T-helper 1 cell treated with Interleukin-12 subunit alpha and Interleukin-12 subunit beta and Interleukin-4 antibody, amounts not matched to agents 30 μg/mL and 1 μg/mL, for 36 hours (primary cell): ENCODE data around the gene CLTC.

Source experiments
- H3K27ac Mint-ChIP-seq: one replicate; pipeline ENCODE4 v1.8.0; 2021; ENCODE audit warnings: mild to moderate bottlenecking, mixed read lengths
- H3K27me3 Mint-ChIP-seq: one replicate; pipeline ENCODE4 v1.8.0; 2021; ENCODE audit warnings: low read depth, mixed read lengths
- H3K36me3 Mint-ChIP-seq: one replicate; pipeline ENCODE4 v1.8.0; 2021; ENCODE audit warnings: low read depth, mixed read lengths
- H3K4me1 Mint-ChIP-seq: one replicate; pipeline ENCODE4 v1.8.0; 2021; ENCODE audit warnings: low read depth, mixed read lengths
- H3K4me3 Mint-ChIP-seq: one replicate; pipeline ENCODE4 v1.8.0; 2021; ENCODE audit warnings: mild to moderate bottlenecking, moderate library complexity, mixed read lengths
- H3K9me3 Mint-ChIP-seq: one replicate; pipeline ENCODE4 v1.8.0; 2021; ENCODE audit warnings: mixed read lengths

CLTC gene

DNA sequence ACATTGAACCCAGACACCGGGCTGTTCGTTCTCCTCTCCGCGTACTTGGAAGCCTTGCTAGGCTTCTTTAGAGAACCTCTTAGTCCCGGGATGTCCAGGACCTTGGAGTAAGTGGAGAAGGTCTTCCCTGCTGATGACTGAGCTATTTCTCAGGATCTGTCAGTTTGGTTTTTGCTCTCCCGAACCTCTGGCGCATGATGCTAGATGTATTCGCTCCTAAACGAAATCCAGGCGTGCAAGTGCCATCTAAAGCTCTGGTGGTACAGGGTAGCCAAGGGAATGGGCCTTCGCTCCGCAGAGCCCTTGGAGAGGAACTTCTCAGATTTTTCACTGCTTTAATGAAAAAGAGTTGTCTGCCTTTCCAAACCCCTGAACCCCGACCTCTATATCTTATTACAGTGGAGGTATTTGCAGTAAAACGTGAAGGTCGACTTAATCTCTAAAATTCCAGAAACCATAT lies 88.3 kb downstream of the CLTC start:
- Mint-ChIP-seq H3K27me3 (no peaks in the 10 kb centered on the region), H3K27ac (peak overlapping the region; percentile 98), H3K4me3 (peak overlapping the region; percentile 100), H3K4me1 (peaks cover 35% of the 10 kb centered on the region), H3K9me3 (no peaks in the 10 kb centered on the region), H3K36me3 (peaks cover 19% of the 10 kb centered on the region)

DNA sequence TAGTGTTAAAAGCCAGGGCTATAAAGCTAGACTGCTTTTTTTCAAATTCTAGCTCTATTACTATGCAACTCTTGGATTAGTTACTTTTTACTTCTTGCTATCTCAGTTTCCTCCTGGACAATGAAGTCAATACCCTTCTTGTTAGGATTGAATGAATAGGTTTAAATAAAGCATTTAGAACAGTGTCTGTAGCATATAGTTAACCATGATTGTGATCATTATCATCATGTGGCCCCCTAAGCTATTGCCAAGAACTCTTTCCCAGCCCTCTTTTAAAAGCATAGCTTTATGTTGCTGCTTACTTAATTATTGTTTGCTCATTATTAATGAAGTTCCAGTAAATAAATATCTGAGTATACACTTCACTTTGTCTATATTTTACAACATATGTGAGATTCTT lies 92.2 kb downstream of the CLTC start:
- no peaks in the 10 kb centered on the region for H3K27me3 Mint-ChIP-seq
- peaks cover 9% of the 10 kb centered on the region for H3K36me3 Mint-ChIP-seq
- peaks cover 19% of the 10 kb centered on the region for H3K4me1 Mint-ChIP-seq
- H3K9me3 Mint-ChIP-seq = no peaks in the 10 kb centered on the region
- no peak overlapping the region for H3K4me3 Mint-ChIP-seq
- H3K27ac Mint-ChIP-seq = no peak overlapping the region

DNA sequence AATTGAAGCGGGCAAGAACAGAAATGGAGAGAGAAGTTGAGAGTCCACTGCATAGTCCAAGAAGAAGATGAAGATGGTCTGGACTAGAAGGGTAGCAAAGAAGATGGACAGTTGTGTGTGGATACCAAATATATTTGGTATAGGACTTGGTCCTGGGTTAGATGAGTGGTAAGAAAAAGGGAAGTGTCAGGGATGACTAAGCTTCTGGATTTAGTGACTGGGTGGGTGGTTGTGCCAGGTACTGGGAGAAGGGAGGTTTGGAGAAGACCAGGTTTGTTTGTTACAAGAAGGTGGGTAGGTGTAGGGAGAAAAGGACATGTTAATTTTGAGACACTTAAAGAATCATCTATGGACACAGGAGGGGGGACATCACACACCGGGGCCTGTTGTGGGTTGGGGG lies 93.2 kb downstream of the CLTC start:
- Mint-ChIP-seq H3K4me3 (no peak overlapping the region), H3K4me1 (peaks cover 19% of the 10 kb centered on the region), H3K27me3 (no peaks in the 10 kb centered on the region), H3K36me3 (peaks cover 5% of the 10 kb centered on the region), H3K9me3 (no peaks in the 10 kb centered on the region), H3K27ac (no peak overlapping the region)

DNA sequence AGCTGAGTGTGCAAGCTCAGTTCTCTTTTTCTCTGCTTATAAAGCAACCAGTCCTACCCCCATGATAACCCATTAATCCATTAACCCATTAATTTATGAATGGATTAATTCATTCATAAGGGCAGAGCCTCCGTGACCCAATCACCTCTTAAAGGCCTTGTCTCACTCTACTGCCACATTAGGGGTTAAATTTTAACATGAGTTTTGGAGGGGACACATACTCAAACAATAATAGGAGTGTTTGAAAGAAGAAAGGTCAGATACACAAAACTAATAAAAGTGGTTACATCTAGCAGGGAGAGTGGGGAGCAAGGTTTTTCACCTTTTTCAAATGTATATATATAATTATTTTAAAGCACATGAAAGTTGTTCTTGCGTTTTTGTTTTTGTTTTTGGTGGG lies 94.6 kb downstream of the CLTC start:
- no peak overlapping the region for H3K27ac Mint-ChIP-seq
- peaks cover 10% of the 10 kb centered on the region for H3K36me3 Mint-ChIP-seq
- no peaks in the 10 kb centered on the region for H3K9me3 Mint-ChIP-seq
- H3K27me3 Mint-ChIP-seq = no peaks in the 10 kb centered on the region
- H3K4me1 Mint-ChIP-seq = peaks cover 12% of the 10 kb centered on the region
- no peak overlapping the region for H3K4me3 Mint-ChIP-seq

DNA sequence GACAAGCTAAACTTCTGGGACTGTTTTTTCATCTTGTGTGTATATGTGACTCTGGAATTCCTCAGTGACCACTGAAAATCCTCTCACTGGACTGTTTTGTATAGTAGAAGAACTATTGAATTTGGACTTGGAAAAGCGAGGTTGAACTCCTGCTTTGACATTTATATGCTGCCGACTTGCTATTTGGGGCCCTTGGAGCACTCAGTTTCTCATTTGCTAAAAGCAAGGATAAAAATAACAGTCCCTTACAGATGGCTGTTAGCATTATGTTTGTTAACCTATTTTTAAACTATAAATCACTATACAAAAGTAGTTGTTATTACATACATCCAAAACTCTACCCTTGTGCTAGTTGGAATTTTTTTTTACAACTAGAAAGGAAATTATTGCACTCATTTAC lies 96.7 kb downstream of the CLTC start:
- Mint-ChIP-seq H3K27me3 (no peaks in the 10 kb centered on the region), H3K4me1 (peaks cover 9% of the 10 kb centered on the region), H3K4me3 (no peak overlapping the region)

DNA sequence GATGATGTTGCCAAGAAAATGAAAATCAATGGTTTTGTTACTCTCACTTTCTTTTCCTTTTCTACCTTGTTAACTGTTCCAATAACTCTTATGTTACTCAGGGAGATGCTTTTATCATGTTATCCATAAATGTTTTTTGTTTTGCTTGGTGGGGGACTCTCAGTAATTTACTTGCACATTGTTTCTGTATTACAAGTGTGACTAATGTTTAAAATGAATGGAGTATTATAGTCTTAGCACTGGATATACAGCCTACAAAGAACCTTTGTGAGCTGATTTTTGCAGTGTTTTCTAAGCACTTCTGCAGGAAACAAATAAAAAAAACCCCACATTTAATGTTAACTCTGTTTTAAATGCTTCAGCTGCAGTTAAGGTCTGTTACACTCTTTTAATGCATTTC lies 99.8 kb downstream of the CLTC start:
- H3K4me3 Mint-ChIP-seq = no peak overlapping the region
- H3K27me3 Mint-ChIP-seq = no peaks in the 10 kb centered on the region
- H3K9me3 Mint-ChIP-seq = no peaks in the 10 kb centered on the region
- H3K27ac Mint-ChIP-seq = no peak overlapping the region
- peaks cover 10% of the 10 kb centered on the region for H3K4me1 Mint-ChIP-seq
- peaks cover 10% of the 10 kb centered on the region for H3K36me3 Mint-ChIP-seq

More for the DNA sequence above, 96.7 kb downstream of the CLTC start:
- Mint-ChIP-seq H3K36me3 (peaks cover 10% of the 10 kb centered on the region), H3K27ac (no peak overlapping the region), H3K9me3 (no peaks in the 10 kb centered on the region)

DNA sequence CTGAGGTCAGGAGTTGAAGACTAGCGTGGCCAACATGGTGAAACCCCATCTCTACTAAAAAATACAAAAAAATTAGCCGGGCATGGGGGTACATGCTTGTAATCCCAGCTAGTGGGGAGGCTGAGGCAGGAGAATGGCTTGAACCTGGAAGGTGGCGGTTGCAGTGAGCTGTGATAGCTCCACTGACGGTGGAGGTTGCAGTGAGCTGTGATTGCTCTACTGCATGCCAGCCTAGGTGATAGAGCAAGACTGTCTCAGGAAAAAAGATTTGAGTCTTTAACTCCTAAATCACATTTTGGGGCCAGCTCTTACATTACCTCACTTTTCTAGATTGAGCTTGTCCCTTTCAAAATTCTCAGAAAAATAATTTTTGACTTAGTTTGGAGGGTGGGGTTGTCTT lies 102.9 kb downstream of the CLTC start:
- H3K36me3 Mint-ChIP-seq = peaks cover 10% of the 10 kb centered on the region
- H3K9me3 Mint-ChIP-seq = no peaks in the 10 kb centered on the region
- no peak overlapping the region for H3K27ac Mint-ChIP-seq
- no peak overlapping the region for H3K4me3 Mint-ChIP-seq
- no peaks in the 10 kb centered on the region for H3K27me3 Mint-ChIP-seq
- H3K4me1 Mint-ChIP-seq = peaks cover 14% of the 10 kb centered on the region

DNA sequence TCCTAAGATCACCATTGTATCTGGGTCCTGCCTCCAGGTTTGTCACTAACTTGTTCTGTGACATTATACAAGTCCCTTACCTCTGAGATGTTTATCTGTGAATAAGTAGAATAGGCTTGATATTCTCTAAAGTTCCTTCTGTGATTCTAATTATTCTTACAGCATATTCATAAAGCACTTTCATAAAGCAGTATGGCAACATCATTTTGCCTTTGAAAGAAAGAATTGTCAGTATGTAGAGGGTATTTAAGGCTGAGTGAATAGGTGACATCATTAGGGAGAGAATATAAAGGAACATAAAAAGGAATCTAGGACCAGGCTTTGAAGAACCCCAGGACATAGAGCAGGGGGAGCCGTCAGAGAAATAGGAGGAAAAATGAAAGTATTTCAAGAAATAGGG lies 103.3 kb downstream of the CLTC start:
- peaks cover 14% of the 10 kb centered on the region for H3K4me1 Mint-ChIP-seq
- H3K36me3 Mint-ChIP-seq = peaks cover 10% of the 10 kb centered on the region
- no peak overlapping the region for H3K4me3 Mint-ChIP-seq
- no peaks in the 10 kb centered on the region for H3K9me3 Mint-ChIP-seq
- no peak overlapping the region for H3K27ac Mint-ChIP-seq
- H3K27me3 Mint-ChIP-seq = no peaks in the 10 kb centered on the region

DNA sequence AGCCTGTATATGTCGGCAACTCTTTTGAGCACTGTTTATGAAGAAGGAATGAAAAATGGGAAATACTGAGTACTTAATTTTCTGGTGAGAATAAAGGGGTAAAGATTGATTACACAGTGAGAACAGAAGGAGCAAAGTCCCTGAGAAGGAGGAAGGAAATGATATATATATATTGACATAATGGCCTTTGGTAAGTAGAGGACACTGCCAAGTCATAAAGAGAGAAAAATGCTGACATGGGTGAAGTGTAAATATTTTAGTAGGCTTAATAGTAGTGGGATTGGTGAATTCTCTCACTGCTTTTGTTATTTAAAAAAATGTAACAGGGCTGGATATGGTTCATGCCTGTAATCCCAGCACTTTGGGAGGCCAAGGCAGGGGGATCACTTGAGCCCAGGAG lies 103.9 kb downstream of the CLTC start:
- Mint-ChIP-seq H3K27ac (no peak overlapping the region), H3K9me3 (no peaks in the 10 kb centered on the region), H3K36me3 (peaks cover 8% of the 10 kb centered on the region), H3K4me3 (no peak overlapping the region), H3K4me1 (peaks cover 14% of the 10 kb centered on the region), H3K27me3 (no peaks in the 10 kb centered on the region)

DNA sequence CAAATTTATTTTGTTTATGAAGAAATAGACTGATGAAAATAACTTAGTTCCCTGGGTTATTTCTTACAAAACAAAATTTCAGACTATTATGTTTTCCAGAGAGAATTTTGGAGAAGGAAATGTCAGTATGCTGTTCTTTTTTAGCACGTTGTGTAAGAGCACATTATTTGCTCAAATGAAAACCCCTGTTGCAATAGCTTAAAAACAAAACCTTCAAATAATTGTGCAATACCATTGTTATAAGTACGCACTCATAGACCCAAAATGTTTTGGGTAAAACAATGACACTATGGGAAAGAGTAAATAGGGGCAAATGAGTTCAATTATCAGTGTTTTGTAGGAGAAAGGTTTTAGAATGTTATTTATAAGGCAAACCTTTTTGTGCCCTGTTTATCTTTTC lies 106.0 kb downstream of the CLTC start:
- Mint-ChIP-seq H3K9me3 (no peaks in the 10 kb centered on the region), H3K27me3 (no peaks in the 10 kb centered on the region), H3K36me3 (peaks cover 5% of the 10 kb centered on the region), H3K4me3 (no peak overlapping the region), H3K27ac (no peak overlapping the region), H3K4me1 (peaks cover 15% of the 10 kb centered on the region)

DNA sequence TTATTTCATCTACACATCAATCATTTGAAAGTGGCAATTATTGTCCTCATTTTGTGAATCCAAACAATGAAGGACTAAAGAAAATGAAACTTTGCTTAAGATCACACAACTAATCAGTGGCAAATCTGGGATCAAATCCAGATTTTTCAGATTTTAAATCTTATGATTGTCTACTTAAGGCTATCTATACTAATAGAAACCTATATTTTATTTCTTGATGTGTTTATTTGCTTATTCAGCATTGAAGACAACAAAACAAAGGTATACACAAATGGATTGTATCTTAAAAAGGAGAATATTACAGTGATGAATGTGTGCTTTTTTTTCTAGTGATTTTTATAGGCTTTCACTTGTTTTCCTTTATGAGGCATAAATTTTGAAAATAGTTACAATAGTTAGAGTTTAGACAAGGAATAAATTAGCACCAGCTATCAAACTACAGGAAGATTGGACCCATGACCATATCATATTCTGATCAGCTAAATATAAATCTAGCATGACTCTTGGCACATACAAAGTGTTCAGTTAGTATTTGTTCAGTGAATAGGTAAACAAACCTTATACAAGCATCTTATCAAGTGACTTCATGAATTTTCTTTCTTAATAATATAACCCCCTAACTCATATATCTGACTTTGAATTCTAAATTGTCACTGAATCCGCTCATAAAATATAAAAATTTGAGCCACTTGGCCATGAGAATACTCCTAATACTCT lies 108.3 kb downstream of the CLTC start:
- Mint-ChIP-seq H3K4me3 (no peak overlapping the region), H3K4me1 (peaks cover 17% of the 10 kb centered on the region), H3K27ac (no peak overlapping the region), H3K36me3 (peaks cover 11% of the 10 kb centered on the region), H3K9me3 (no peaks in the 10 kb centered on the region), H3K27me3 (no peaks in the 10 kb centered on the region)

DNA sequence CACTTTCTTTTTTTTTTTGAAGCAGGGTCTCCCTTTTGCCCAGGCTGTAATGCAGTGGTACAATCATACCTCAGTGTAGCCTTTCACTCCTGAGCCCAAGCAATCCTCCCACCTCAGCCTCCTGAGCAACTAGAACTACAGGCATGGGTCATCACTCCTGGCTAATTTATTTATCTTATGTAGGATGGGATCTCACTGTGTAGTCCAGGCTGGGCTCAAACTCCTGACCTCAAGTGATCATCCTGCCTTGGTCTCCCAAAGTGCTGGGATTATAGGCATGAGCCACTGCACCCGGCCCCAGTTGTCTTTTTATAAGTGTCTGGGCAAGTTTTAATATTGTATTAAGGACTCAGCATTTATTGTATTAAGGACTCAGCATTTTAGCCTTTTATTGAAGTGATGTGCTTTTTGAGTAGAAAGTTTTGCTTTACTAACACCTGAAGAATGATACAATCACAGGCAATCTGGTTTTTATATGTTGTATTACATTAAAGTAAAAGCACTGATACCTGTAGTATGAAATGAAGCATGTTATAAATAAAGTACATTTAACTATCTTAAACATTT lies 110.7 kb downstream of the CLTC start:
- Mint-ChIP-seq H3K27ac (no peak overlapping the region), H3K4me1 (peaks cover 13% of the 10 kb centered on the region), H3K27me3 (no peaks in the 10 kb centered on the region), H3K9me3 (no peaks in the 10 kb centered on the region), H3K4me3 (no peak overlapping the region), H3K36me3 (peaks cover 13% of the 10 kb centered on the region)

DNA sequence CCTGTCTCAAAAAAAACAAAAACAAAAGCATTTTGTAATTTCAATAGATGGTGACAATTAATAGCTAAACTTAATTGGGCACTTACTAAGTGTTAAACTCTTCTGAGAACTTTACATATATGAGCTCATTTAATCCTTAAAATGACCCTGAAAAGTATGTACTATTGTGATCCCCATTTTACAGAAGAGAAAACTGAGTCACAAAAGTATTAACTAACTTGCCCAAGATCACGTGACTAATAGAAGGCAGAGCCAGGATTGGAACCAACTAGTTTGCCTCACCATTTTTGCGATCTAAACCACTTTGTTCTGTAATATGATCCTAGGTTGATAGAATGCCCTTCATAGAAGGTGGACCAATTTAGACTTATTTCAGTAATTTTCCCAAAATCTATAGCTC lies 114.0 kb downstream of the CLTC start:
- peaks cover 21% of the 10 kb centered on the region for H3K36me3 Mint-ChIP-seq
- H3K9me3 Mint-ChIP-seq = no peaks in the 10 kb centered on the region
- H3K4me3 Mint-ChIP-seq = no peak overlapping the region
- no peak overlapping the region for H3K27ac Mint-ChIP-seq
- peaks cover 12% of the 10 kb centered on the region for H3K4me1 Mint-ChIP-seq
- H3K27me3 Mint-ChIP-seq = no peaks in the 10 kb centered on the region

DNA sequence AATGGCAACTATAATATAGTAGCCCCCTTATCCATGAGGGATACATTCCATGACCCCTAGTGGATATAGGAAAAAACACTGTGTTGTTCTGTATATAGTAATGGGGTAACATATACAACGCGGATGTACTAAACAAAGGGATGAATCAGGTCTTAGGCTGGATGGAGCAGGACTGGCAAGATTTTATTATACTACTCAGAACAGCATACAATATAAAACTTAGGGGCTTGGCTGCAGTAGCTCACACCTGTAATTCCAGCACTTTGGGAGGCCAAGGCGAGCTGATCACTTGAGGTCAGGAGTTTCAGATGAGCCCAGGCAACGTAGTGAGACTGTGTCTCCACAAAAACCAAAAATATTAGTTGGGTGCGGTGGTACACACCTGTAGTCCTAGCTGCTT lies 114.5 kb downstream of the CLTC start:
- H3K36me3 Mint-ChIP-seq = peaks cover 21% of the 10 kb centered on the region
- H3K27ac Mint-ChIP-seq = no peak overlapping the region
- H3K27me3 Mint-ChIP-seq = no peaks in the 10 kb centered on the region
- peaks cover 12% of the 10 kb centered on the region for H3K4me1 Mint-ChIP-seq
- no peak overlapping the region for H3K4me3 Mint-ChIP-seq
- H3K9me3 Mint-ChIP-seq = no peaks in the 10 kb centered on the region

DNA sequence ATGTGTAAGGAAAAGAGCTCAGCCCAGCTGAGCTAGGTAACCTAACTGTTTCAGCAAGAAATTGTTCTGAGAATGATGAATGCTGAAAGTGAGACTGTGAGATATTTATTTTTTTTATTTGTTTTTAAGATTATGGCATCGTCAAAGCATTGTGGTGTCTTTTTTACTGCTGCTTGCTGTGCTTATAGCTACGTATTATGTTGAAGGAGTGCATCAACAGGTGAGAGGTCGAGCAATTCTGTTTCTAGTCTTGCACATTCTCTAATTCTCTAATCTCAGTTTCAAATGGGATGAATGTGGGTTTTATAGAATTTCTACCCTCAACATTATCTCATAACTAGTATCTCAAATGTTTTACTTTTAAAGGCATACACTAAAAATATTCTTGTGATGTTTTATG lies 117.6 kb downstream of the CLTC start:
- no peak overlapping the region for H3K4me3 Mint-ChIP-seq
- H3K27me3 Mint-ChIP-seq = no peaks in the 10 kb centered on the region
- H3K27ac Mint-ChIP-seq = no peak overlapping the region
- peaks cover 4% of the 10 kb centered on the region for H3K4me1 Mint-ChIP-seq
- H3K9me3 Mint-ChIP-seq = no peaks in the 10 kb centered on the region
- H3K36me3 Mint-ChIP-seq = peaks cover 22% of the 10 kb centered on the region
